Ramos (cell line): ENCODE results near the gene MAP2K5.

Experiments used
- in situ Hi-C: fragments of 300-500 bp; cut with MboI; formaldehyde crosslinking; loops from one replicate; pipeline ENCODE4 v1.14.3; 2022; ENCODE audit warnings: low sequenced_read_pairs; ENCODE audit not compliant: unreplicated experiment

Gene MAP2K5

GRCh38 chr15:67794832-67795574 is 252.5 kb downstream of the MAP2K5 start:
- in situ Hi-C loops: loop anchor here (25.0 kb wide), 2 partner anchors 708 to 842 kb away; no protein-coding TSS in a partner anchor

- in situ Hi-C loops: loop anchor here (25.0 kb wide), 2 partner anchors 709 to 841 kb away; no protein-coding TSS in a partner anchor
These were observed 254.0 kb downstream of the MAP2K5 start for GRCh38 chr15:67796196-67797127.

GRCh38 chr15:67799801-67800205 is 257.3 kb downstream of the MAP2K5 start:
- in situ Hi-C loops: loop anchor here (25.0 kb wide), 2 partner anchors 713 to 837 kb away; no protein-coding TSS in a partner anchor

GRCh38 chr15:67801142-67801541 is 258.6 kb downstream of the MAP2K5 start:
- in situ Hi-C loops: no loop called here

GRCh38 chr15:67801926-67802914 is 259.7 kb downstream of the MAP2K5 start:
- in situ Hi-C loops: no loop called here

- in situ Hi-C loops: no loop called here
These were observed 260.8 kb downstream of the MAP2K5 start for GRCh38 chr15:67803299-67803698.

- in situ Hi-C loops: no loop called here
These were observed 261.7 kb downstream of the MAP2K5 start for GRCh38 chr15:67803996-67804843.

GRCh38 chr15:67805008-67805665 is 262.6 kb downstream of the MAP2K5 start:
- in situ Hi-C loops: no loop called here

GRCh38 chr15:67805666-67806516 is 263.4 kb downstream of the MAP2K5 start:
- in situ Hi-C loops: no loop called here

- in situ Hi-C loops: no loop called here
These were observed 264.0 kb downstream of the MAP2K5 start for GRCh38 chr15:67806536-67806935.

GRCh38 chr15:67807141-67807540 is 264.6 kb downstream of the MAP2K5 start:
- in situ Hi-C loops: no loop called here

GRCh38 chr15:67807836-67808235 is 265.3 kb downstream of the MAP2K5 start:
- in situ Hi-C loops: no loop called here

- in situ Hi-C loops: no loop called here
These were observed 266.3 kb downstream of the MAP2K5 start for GRCh38 chr15:67808821-67809220.

GRCh38 chr15:67809441-67809840 is 266.9 kb downstream of the MAP2K5 start:
- in situ Hi-C loops: no loop called here

- in situ Hi-C loops: no loop called here
These were observed 267.4 kb downstream of the MAP2K5 start for GRCh38 chr15:67809866-67810265.

- in situ Hi-C loops: no loop called here
These were observed 269.7 kb downstream of the MAP2K5 start for GRCh38 chr15:67812241-67812644.

GRCh38 chr15:67813104-67813634 is 270.7 kb downstream of the MAP2K5 start:
- in situ Hi-C loops: no loop called here
